NCI-H345 (cell line): ENCODE measurements around the gene AKAP13.
A peak's percentile ranks its signal among the peaks of the same experiment; 100 is the strongest.

Experiments
- DNase-seq: peaks from one replicate; lab custom pipeline; 2025; lab: John Stamatoyannopoulos, UW

Gene AKAP13

GRCh38 chr15:85767785-85768529 lies 387.6 kb downstream of the AKAP13 start:
- no peak for DNase-seq

- no peak for DNase-seq
These were observed 388.3 kb downstream of the AKAP13 start for GRCh38 chr15:85768595-85769168.

- no peak for DNase-seq
These were observed 388.9 kb downstream of the AKAP13 start for GRCh38 chr15:85769182-85769900.

- no peak for DNase-seq
These were observed 390.0 kb downstream of the AKAP13 start for GRCh38 chr15:85770096-85771041.

- DNase-seq = no peak
These were observed 390.9 kb downstream of the AKAP13 start for GRCh38 chr15:85771271-85771670.

GRCh38 chr15:85771781-85772445 lies 391.5 kb downstream of the AKAP13 start:
- no peak for DNase-seq

GRCh38 chr15:85772668-85773067 lies 392.3 kb downstream of the AKAP13 start:
- DNase-seq = peak; percentile 34

- DNase-seq = peak; percentile 37
These were observed 392.8 kb downstream of the AKAP13 start for GRCh38 chr15:85773249-85773648.

GRCh38 chr15:85773970-85774369 lies 393.6 kb downstream of the AKAP13 start:
- no peak for DNase-seq

GRCh38 chr15:85777250-85778106 lies 397.1 kb downstream of the AKAP13 start:
- DNase-seq = no peak

- no peak for DNase-seq
These were observed 397.8 kb downstream of the AKAP13 start for GRCh38 chr15:85778107-85778776.

- no peak for DNase-seq
These were observed 398.8 kb downstream of the AKAP13 start for GRCh38 chr15:85779249-85779648.

GRCh38 chr15:85780225-85780985 lies 400.0 kb downstream of the AKAP13 start:
- DNase-seq = no peak

GRCh38 chr15:85781099-85781498 lies 400.7 kb downstream of the AKAP13 start:
- no peak for DNase-seq

- DNase-seq = no peak
These were observed 401.7 kb downstream of the AKAP13 start for GRCh38 chr15:85782064-85782463.

GRCh38 chr15:85785887-85786780 lies 405.7 kb downstream of the AKAP13 start:
- peak; percentile 91 for DNase-seq

- no peak for DNase-seq
These were observed 406.3 kb downstream of the AKAP13 start for GRCh38 chr15:85786781-85787114.
